Erythroblast (primary cell): ENCODE results near the gene LHFPL6.

Source experiments
- GATA1 ChIP-seq: IDR thresholded peaks from 2 replicates; pipeline ENCODE4 v1.6.1; 2011; ENCODE audit warnings: low read depth, mild to moderate bottlenecking, control low read depth, low read length, moderate library complexity
- POLR2A ChIP-seq: IDR thresholded peaks from 2 replicates; pipeline ENCODE4 v1.6.1; 2011; ENCODE audit warnings: mild to moderate bottlenecking, low read length

DNA sequence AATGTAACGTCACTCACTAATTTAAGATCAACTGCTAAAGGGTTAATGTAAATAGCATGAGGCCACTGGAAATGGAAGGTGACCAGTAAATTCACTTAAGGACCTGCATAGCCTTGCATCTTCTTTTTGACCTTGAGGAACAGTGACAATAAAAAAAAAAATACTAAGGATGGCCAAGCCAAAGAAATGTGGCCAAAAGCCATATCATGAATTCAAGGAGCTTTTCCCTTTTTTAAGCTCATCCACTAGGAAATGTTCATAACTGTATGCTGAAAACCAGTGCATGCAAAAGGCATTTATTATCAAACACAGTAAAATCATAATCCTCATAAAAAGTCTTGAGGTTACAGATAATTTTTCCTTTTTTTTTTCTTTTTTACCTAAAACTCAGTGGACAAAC, 77.5 kb downstream of the LHFPL6 start:
- TF ChIP-seq POLR2A (no peak), GATA1 (no peak)
